ENCODE results near the gene FAM53C.

DNA sequence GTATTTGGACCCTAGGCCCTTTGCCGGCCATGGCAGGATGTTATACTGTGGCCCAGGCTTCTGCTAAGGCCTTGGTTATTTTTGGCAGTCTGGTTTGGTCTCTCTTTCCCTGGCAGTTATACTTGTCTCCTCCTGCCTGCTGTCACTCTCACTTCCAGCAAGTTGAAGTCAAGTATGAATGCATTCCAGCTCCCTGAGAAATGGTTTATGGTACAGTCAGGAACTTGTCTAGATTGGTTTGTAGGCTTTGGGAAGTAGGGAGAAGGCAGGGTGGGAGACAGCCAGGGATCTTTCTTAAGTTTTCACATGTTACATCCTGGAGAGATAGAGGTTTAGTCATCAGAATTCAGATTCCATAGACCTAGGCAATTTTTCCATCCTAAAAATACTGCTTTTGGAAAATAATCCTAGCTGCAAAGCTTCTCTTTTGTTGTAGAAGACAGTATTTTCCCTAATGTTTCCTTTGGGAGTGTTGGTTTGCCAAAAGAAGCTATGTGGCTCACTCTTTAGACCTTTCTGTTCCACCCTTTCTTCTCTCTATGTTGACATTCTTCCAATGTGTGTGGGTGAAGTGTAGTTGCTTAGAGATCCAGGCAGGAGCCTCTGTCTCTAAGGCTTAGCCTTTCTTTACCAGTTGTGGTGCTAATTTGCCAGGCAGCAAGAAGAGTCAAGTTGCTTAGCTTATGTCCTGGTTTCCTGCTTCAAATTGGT lies 11.9 kb downstream of the FAM53C start:
- TF ChIP-seq POLR2AphosphoS5 (IDR thresholded peaks at IDR 0.05; ENCODE audit: low read depth, low read length) (no peak), SIN3A (IDR thresholded peaks at IDR 0.05; ENCODE audit: borderline replicate concordance, insufficient read depth, low read length) (no peak), TAF1 (IDR thresholded peaks at IDR 0.05; ENCODE audit: borderline replicate concordance, insufficient read depth, low read length) (no peak)
- TF ChIP-seq, protein P1, sequence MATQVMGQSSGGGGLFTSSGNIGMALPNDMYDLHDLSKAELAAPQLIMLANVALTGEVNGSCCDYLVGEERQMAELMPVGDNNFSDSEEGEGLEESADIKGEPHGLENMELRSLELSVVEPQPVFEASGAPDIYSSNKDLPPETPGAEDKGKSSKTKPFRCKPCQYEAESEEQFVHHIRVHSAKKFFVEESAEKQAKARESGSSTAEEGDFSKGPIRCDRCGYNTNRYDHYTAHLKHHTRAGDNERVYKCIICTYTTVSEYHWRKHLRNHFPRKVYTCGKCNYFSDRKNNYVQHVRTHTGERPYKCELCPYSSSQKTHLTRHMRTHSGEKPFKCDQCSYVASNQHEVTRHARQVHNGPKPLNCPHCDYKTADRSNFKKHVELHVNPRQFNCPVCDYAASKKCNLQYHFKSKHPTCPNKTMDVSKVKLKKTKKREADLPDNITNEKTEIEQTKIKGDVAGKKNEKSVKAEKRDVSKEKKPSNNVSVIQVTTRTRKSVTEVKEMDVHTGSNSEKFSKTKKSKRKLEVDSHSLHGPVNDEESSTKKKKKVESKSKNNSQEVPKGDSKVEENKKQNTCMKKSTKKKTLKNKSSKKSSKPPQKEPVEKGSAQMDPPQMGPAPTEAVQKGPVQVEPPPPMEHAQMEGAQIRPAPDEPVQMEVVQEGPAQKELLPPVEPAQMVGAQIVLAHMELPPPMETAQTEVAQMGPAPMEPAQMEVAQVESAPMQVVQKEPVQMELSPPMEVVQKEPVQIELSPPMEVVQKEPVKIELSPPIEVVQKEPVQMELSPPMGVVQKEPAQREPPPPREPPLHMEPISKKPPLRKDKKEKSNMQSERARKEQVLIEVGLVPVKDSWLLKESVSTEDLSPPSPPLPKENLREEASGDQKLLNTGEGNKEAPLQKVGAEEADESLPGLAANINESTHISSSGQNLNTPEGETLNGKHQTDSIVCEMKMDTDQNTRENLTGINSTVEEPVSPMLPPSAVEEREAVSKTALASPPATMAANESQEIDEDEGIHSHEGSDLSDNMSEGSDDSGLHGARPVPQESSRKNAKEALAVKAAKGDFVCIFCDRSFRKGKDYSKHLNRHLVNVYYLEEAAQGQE (IDR thresholded peaks at IDR 0.05; ENCODE audit: insufficient read depth in 1 of 2, low read depth in 2 of 2, low read length in 2 of 2) = no peak
